HG03565 (cell line): Measurements from ENCODE around the gene RECQL.
"Not testable (repeated sequence)": the region's sequence is repeated elsewhere in the genome, so short reads cannot be mapped to it uniquely, and the experiment has no call there.

Experiments
- ATAC-seq: cut with Tn5 transposase; IDR thresholded peaks from one replicate; pipeline ENCODE4 v1.9.1; 2021; ENCODE audit warnings: mild to moderate bottlenecking, moderate library complexity; ENCODE audit not compliant: unreplicated experiment

The RECQL gene

DNA sequence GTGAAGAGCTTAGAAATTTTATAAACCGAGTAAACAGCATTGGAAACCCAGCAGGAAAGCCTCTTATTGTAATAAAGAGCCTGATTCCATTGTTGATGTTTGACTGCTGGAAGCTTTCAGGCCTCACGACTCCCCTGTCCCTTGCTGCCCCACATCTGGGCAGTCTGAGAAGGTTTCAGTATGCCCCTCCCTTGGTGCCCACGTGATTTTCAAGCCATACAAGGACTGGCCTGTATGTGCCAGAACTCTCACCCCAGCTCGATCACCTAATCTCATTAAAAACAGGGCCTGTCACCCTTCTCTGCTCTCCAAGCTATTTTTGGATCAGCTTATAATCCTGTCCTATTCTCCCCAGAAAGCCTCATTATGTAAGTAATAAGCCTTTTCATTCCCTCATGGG is 71.4 kb downstream of the RECQL start:
- ATAC-seq, result no peak

DNA sequence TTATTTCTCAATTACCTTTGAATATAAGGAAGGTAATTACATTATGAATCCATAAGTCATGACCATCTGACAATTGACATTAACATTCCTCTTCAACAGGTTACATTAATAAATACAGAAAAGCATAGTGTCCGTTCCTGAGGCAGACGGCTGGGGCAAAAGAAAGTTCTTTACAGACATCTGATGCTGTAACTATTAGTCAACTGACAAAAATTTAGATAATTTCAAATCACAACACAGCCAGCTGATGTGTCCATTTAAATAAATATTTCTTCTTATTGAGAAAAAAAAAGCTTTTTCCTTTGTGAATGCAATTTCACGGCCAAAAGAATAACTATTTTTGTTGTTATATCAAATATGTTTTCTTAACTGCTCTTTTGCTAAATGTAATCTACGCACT is 73.2 kb downstream of the RECQL start:
- ATAC-seq, result no peak

DNA sequence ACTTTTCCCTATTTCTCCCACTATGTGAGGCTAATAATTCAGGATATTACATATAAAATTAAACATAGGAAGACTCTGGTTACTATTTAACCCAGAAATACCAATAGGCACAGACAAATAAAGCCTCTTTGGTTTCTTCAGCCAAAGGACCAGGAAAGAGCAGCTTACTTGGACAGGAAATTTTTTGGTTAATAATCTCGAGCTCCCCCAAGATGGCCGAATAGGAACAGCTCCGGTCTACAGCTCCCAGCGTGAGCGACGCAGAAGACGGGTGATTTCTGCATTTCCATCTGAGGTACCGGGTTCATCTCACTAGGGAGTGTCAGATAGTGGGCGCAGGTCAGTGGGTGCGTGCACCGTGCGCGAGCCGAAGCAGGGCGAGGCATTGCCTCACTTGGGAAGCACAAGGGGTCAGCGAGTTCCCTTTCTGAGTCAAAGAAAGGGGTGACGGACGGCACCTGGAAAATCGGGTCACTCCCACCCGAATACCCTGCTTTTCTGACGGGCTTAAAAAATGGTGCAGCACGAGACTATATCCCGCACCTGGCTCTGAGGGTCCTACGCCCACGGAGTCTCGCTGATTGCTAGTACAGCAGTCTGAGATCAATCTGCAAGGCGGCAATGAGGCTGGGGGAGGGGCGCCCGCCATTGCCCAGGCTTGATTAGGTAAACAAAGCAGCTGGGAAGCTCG is 82.3 kb downstream of the RECQL start:
- not testable (repeated sequence) for ATAC-seq
